IPS-15b (cell line): ENCODE results near the gene CLEC4M.
"Not testable (repeated sequence)": the region's sequence is repeated elsewhere in the genome, so short reads cannot be mapped to it uniquely, and the experiment has no call there.

Source experiments
- H3K27me3 ChIP-seq: one replicate; pipeline ENCODE4 v1.6.1; 2013; ENCODE audit warnings: low read length; ENCODE audit not compliant: control insufficient read depth, insufficient read depth
- H3K36me3 ChIP-seq: one replicate; pipeline ENCODE4 v1.6.1; 2013; ENCODE audit warnings: low read length; ENCODE audit not compliant: control insufficient read depth, insufficient read depth
- H3K4me1 ChIP-seq: one replicate; pipeline ENCODE4 v1.6.1; 2013; ENCODE audit warnings: mild to moderate bottlenecking, low read length; ENCODE audit not compliant: control insufficient read depth, insufficient read depth
- H3K4me3 ChIP-seq: one replicate; pipeline ENCODE4 v1.5.1; 2013; ENCODE audit warnings: low read depth, low read length
- H3K9ac ChIP-seq: one replicate; pipeline ENCODE4 v1.6.1; 2013; ENCODE audit warnings: low read depth, mild to moderate bottlenecking, low read length
- H3K9me3 ChIP-seq: one replicate; pipeline ENCODE4 v1.6.1; 2013; ENCODE audit warnings: mild to moderate bottlenecking, low read length; ENCODE audit not compliant: control insufficient read depth, insufficient read depth

CLEC4M gene

DNA sequence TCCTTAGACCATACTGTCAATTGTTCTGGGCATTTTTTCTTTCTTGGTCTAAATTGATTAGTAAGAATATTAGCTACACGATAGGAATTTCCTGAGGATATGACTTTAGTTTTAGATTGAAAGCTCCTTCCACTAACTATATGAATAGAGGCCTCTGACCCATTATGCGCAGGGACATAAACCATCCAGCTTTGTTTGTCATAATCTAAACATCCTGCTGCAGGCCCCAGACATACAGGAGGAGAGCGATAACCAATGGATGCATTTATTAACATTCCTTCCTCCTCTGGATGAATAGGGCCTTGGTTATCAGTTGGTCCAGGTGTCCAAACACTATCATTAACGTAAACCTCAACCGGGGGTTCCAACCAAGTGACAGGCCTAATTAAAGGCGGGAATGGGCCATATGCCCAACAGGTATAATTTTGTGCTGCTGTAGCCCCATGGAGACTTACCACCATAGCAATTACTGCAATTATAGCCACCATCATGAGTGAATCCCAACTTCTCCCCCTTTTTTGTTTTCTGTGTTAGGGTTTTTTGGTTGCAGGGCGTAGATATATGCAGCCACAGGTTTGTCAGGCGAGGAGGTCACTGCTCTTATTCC is 32.6 kb downstream of the CLEC4M start:
- Histone ChIP-seq H3K9me3 (no peaks in the 10 kb centered on the region), H3K36me3 (no peaks in the 10 kb centered on the region), H3K27me3 (peaks cover 2% of the 10 kb centered on the region), H3K9ac (no peak overlapping the region), H3K4me1 (peaks cover 2% of the 10 kb centered on the region), H3K4me3 (no peak overlapping the region)

DNA sequence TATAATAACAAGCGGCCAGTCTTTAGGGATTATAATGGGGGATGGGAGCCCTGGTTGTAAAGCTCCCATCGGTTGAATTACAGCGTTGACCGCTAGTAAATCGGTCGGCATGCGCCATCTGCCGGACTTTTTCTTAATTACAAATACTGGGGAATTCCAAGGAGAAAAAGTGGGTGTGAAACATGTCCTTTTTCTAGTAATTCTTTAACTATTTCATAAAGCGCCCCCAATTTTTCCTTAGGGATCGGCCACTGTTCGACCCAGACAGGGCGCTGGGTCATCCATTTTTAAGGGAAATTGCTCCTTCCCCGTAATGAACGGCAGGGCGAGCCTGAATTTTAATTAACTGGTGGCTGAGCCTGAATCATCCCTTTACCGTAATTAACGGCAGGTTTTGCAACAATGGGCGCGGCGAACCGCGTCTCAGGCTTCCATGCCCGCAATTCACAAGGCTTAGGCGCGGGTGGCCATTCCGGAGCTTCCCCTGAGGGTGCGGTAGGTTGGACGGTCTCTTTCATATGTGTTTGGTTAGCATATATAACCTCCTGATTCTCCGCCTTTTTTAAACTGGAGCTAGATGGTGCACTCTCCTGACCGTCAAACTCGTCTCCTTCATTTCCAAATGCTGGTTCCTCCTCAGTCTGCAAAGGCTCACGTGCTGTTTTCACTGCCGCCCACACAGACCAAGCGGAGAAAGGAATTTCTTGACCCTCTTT is 36.8 kb downstream of the CLEC4M start:
- Histone ChIP-seq H3K9ac (peak overlapping the region; percentile 37), H3K4me1 (peaks cover 2% of the 10 kb centered on the region), H3K4me3 (peak overlapping the region; percentile 59), H3K9me3 (peaks cover 8% of the 10 kb centered on the region), H3K27me3 (peaks cover 3% of the 10 kb centered on the region), H3K36me3 (no peaks in the 10 kb centered on the region)

DNA sequence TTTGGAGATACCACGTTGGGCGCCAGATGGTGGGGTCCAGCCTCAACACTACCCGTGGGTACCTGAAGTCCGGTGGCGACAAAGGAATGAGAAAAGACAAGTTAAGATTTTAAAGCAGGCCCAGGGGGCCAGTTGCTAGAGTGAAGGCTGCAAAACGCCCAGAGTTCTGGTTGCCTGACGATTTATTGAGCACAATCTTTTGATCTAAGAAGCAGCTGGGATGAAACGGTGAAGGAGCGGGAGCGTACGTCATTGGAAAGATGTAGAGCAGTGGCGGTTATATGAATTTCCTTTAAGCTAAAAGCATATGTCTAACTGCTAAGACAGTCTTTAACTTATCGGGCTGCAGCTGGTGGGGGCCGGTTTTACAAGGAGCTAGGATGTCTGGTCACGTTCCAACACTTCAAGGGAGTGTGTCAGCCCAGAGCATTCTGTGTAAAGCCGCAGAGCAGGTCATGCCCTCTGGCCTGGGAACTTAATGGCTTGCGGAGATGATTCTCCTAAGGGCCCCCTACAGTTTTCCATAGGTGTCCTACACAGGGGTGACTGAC is 38.1 kb downstream of the CLEC4M start:
- Histone ChIP-seq H3K27me3 (peaks cover 3% of the 10 kb centered on the region), H3K4me3 (no peak overlapping the region), H3K36me3 (no peaks in the 10 kb centered on the region), H3K9me3 (peaks cover 8% of the 10 kb centered on the region), H3K4me1 (peaks cover 2% of the 10 kb centered on the region), H3K9ac (no peak overlapping the region)

DNA sequence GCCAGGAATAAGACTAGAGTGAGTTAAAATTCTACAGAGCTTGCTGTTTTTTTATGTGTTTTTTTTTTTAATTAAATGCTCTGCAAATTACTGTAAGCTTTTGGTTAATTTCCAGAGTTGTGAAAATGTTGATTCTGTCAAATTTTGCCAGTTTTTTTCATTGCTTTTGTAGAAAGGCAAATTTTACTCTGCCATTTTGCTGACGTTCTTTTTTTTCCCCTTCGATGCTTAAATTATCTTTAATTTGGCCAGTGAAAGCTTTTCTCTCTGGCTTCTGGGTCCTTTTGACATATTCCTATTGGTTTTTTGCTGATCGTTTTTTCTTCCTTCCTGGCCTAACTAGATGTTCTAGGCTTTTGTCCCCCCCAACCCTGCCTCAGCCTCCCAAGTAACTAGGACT is 43.2 kb downstream of the CLEC4M start:
- Histone ChIP-seq H3K4me3 (no peak overlapping the region), H3K9ac (no peak overlapping the region), H3K36me3 (no peaks in the 10 kb centered on the region), H3K9me3 (peaks cover 4% of the 10 kb centered on the region), H3K4me1 (no peaks in the 10 kb centered on the region), H3K27me3 (peaks cover 1% of the 10 kb centered on the region)

DNA sequence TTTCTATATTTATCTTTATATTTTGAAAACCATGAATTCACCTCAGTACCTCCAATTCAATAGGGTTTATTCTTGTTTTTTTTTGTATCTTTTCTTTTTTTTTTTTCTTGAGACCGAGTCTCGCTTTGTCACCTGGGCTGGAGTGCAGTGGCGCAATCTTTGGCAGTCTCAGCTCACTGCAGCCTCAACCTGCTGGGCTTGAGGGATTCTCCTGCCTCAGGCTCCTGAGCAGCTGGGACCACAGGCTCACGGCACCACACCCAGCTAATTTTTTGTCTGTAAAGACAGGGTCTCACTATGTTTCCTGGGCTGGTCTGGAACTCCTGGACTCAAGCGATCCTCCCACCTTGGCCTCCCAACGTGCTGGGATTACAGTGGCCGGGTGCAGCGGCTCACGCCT is 43.8 kb downstream of the CLEC4M start:
- H3K36me3 ChIP-seq = no peaks in the 10 kb centered on the region
- peaks cover 4% of the 10 kb centered on the region for H3K9me3 ChIP-seq
- no peaks in the 10 kb centered on the region for H3K4me1 ChIP-seq
- no peaks in the 10 kb centered on the region for H3K27me3 ChIP-seq
- H3K4me3 ChIP-seq = no peak overlapping the region
- H3K9ac ChIP-seq = no peak overlapping the region

DNA sequence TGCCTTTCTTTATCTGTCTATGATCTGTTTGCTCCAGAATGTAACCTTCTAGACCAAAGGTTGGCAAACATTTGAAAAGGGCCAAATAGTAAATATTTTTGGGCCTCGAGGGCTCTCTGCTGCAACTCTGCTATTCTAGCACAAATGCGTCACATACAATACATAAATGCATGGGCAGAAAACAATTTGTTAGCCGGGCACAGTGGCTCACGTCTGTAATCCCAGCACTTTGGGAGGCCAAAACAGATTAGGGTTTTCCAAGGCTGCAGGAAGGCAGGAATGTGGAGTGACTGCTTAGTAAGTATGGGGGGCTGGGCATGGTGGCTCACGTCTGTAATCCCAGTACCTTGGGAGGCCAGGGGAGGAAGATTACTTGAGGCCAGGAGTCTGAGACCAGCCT is 45.1 kb downstream of the CLEC4M start:
- no peak overlapping the region for H3K9ac ChIP-seq
- no peaks in the 10 kb centered on the region for H3K4me1 ChIP-seq
- H3K27me3 ChIP-seq = no peaks in the 10 kb centered on the region
- H3K36me3 ChIP-seq = no peaks in the 10 kb centered on the region
- H3K9me3 ChIP-seq = no peaks in the 10 kb centered on the region
- H3K4me3 ChIP-seq = no peak overlapping the region

DNA sequence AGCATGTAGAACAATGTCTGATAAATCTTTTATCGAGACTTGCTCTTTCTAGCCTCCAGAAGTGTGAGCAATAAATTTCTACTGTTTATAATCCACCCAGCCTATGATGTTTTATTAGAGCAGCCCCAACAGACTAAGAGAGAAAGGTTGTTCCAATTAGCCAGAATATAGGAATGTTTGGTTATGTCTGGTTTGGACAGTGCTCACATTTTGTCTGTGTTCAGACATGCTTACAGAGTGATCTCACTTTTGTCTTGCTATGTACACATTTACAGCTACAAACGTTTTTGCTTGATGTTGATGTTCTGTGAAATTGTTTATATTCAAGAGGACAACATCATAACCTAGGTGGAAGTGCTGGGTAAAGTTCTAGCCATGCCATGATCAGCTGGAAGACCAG is 48.9 kb downstream of the CLEC4M start:
- no peak overlapping the region for H3K4me3 ChIP-seq
- no peaks in the 10 kb centered on the region for H3K4me1 ChIP-seq
- H3K9ac ChIP-seq = no peak overlapping the region
- no peaks in the 10 kb centered on the region for H3K9me3 ChIP-seq
- H3K27me3 ChIP-seq = no peaks in the 10 kb centered on the region
- no peaks in the 10 kb centered on the region for H3K36me3 ChIP-seq

DNA sequence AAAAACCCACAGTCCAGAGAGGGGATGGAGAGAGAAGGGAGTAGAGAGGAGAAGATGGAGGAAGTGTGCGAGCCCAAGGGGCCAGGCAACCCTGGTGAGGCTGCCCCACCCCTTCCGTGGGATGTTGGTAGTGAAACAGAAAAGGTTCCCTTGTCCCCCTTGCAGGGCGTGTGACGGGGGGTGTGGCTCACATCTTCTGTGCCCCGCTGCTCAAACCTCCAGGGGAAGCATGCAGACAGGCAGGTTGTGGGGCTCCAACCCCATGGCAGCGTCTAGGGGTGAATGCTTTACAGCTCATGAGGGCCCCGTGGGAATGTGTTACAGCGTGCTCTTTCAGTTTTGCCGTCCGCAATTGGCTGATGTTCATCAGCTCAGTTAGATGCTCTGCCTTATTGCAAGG is 52.3 kb downstream of the CLEC4M start:
- Histone ChIP-seq H3K27me3 (no peaks in the 10 kb centered on the region), H3K4me1 (no peaks in the 10 kb centered on the region), H3K4me3 (no peak overlapping the region), H3K9me3 (no peaks in the 10 kb centered on the region), H3K9ac (no peak overlapping the region), H3K36me3 (no peaks in the 10 kb centered on the region)

DNA sequence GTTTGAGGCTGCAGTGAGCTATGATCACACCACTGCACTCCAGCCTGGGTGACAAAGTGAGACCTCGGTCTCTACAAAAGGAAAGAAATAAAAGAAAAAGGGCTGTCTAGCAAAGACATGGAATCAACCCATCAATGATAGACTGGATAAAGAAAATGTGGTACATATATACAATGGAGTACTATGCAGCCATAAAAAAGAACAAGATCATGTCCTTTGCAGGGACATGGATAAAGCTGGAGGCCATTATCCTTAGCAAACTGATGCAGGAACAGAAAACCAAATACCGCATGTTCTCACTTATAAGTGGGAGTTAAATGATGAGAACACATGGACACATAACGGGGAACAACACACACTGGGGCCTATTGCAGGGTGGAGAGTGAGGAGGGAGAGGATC is 53.0 kb downstream of the CLEC4M start:
- H3K4me3 ChIP-seq, H3K9ac ChIP-seq, H3K9me3 ChIP-seq, H3K27me3 ChIP-seq, H3K36me3 ChIP-seq, H3K4me1 ChIP-seq: not testable (repeated sequence)

DNA sequence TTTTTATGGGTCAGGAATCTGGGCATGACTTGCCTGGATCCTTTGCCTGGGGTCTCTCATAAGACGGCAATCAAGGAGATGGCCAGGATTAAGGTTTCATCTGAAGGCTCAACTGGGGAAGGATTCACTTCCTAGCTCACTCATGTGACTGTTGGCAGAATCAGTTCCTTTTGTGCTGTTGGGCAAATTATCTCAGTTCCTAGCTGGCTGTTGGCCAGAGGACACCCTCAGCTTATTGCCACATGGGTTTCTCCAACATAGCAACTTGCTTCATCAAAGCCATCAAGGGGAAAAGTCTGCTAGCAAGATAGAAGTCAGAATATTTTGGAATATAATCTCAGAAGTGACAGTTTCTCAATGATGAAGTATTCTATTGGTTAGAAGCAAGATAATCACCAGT is 54.8 kb downstream of the CLEC4M start:
- Histone ChIP-seq H3K36me3 (no peaks in the 10 kb centered on the region), H3K27me3 (no peaks in the 10 kb centered on the region), H3K4me1 (no peaks in the 10 kb centered on the region), H3K9ac (no peak overlapping the region), H3K9me3 (no peaks in the 10 kb centered on the region), H3K4me3 (no peak overlapping the region)

DNA sequence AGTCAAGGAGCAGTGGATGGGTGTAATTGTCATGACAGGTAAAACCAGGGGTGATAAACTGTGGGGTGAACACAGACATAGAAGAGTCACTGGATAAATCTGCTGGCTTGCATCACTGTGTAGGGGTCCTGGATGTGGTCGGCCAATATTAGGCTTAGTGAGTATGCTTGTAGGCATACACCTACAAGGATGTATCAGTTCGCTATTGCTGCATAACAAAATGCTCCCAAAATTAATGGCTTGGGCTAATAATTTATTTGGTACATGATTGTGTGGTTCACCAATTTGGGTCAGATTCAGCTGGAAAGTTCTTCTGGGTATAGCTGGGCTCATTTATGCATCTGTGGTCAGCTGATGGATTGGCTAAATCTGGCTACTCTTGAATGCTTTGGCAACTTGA is 55.8 kb downstream of the CLEC4M start:
- no peaks in the 10 kb centered on the region for H3K27me3 ChIP-seq
- no peaks in the 10 kb centered on the region for H3K36me3 ChIP-seq
- H3K4me1 ChIP-seq = no peaks in the 10 kb centered on the region
- H3K4me3 ChIP-seq = no peak overlapping the region
- H3K9me3 ChIP-seq = no peaks in the 10 kb centered on the region
- no peak overlapping the region for H3K9ac ChIP-seq
